BJ (cell line): ENCODE results near the gene DLGAP1. TPM values are rescaled to one million over a fixed set of nuclear protein-coding genes. Genes with fewer than 3 reads are reported as not detected.
"Not testable (repeated sequence)": the region's sequence is repeated elsewhere in the genome, so short reads cannot be mapped to it uniquely, and the experiment has no call there.

Experiments
- CTCF ChIA-PET: fragments of 350-600 bp; formaldehyde crosslinking; extraction: SDS; loops from one replicate; lab custom pipeline; 2021; ENCODE audit warnings: antibody characterized with exemption, inconsistent platforms; lab: Yijun Ruan, JAX
- POLR2A ChIA-PET: fragments of 300-600 bp; sonication (Branson Sonifier 250); formaldehyde crosslinking; extraction: SDS; loops from one replicate; lab custom pipeline; 2021; ENCODE audit warnings: antibody characterized with exemption; lab: Charles Lee
- DNase-seq: peaks from one replicate; pipeline ENCODE4 v3.0.0-alpha.2; 2011; ENCODE audit warnings: low read depth
- H3K27me3 ChIP-seq: 2 replicates; pipeline ENCODE4 v1.6.0; 2011; ENCODE audit warnings: low read length; ENCODE audit not compliant: control insufficient read depth, insufficient read depth
- H3K36me3 ChIP-seq: 2 replicates; pipeline ENCODE4 v1.5.1; 2011; ENCODE audit warnings: low read length; ENCODE audit not compliant: control insufficient read depth, insufficient read depth
- H3K4me3 ChIP-seq: 2 replicates; pipeline ENCODE4 v1.5.1; 2011; ENCODE audit warnings: low read depth, mild to moderate bottlenecking, control low read depth, low read length
- polyA plus RNA-seq: library from polyadenylated mRNA; depleted of rRNA; stranded (reverse); fragments of >200 nt; gene quantifications from 2 replicates; pipeline ENCODE4 v1.2.3, GENCODE V29; 2011
- TF ChIP-seq, protein P1 (sequence below): IDR thresholded peaks from 2 replicates; pipeline ENCODE4 v1.5.1; 2011; ENCODE audit warnings: low read depth, mild to moderate bottlenecking, control low read depth, inconsistent platforms, low read length, moderate library complexity; ENCODE audit not compliant: insufficient read depth

The DLGAP1 gene
- polyA plus RNA-seq, 1 experiment: 0.02 TPM

DNA sequence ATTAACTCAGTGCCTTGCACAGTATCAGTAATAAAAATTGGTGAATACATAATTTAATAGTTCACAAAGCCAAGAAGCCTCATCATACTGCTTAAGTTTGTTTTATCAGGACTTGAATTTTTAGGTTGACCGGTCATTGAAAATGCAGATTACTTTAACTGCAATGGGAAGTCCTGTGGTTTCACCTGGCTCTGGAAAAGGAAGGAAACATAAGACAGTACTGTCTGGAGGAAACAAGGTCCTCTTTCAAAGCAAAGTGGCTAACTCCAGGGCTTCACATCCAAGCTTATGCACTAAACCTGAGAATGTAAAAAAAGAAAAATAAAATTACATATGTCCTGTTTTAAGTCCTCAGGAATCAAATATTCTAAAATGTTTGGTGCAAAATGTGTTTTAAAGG, 119.7 kb downstream of the DLGAP1 start:
- Histone ChIP-seq H3K36me3 (no peaks in the 10 kb centered on the region), H3K27me3 (no peaks in the 10 kb centered on the region), H3K4me3 (no peak overlapping the region)
- no peak for DNase-seq
- ChIA-PET CTCF (no interaction called here), POLR2A (no interaction called here)
- TF ChIP-seq, protein P1, sequence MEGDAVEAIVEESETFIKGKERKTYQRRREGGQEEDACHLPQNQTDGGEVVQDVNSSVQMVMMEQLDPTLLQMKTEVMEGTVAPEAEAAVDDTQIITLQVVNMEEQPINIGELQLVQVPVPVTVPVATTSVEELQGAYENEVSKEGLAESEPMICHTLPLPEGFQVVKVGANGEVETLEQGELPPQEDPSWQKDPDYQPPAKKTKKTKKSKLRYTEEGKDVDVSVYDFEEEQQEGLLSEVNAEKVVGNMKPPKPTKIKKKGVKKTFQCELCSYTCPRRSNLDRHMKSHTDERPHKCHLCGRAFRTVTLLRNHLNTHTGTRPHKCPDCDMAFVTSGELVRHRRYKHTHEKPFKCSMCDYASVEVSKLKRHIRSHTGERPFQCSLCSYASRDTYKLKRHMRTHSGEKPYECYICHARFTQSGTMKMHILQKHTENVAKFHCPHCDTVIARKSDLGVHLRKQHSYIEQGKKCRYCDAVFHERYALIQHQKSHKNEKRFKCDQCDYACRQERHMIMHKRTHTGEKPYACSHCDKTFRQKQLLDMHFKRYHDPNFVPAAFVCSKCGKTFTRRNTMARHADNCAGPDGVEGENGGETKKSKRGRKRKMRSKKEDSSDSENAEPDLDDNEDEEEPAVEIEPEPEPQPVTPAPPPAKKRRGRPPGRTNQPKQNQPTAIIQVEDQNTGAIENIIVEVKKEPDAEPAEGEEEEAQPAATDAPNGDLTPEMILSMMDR: no peak

DNA sequence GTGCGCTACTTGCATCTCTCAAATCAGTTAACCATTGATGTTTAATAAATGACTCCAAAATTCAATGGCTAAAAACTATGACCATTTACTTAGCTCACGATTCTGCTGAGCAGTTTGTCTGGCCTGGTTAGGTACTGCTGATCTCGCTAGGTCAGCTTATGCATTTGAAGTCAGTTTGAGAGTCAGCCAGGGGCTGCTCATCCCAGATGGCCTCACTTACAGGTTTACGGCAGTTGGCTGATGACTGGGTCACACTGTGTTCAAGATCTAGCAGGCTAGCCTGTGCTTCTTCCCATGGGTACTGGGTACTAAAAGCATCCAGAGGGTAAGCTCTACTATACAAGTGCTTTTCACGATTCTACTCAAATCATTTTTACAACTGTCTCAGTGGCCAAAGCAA, 122.1 kb downstream of the DLGAP1 start:
- ChIA-PET POLR2A (no interaction called here), CTCF (no interaction called here)
- no peak for DNase-seq
- Histone ChIP-seq H3K4me3 (no peak overlapping the region), H3K27me3 (no peaks in the 10 kb centered on the region), H3K36me3 (no peaks in the 10 kb centered on the region)
- TF ChIP-seq, protein P1: no peak

DNA sequence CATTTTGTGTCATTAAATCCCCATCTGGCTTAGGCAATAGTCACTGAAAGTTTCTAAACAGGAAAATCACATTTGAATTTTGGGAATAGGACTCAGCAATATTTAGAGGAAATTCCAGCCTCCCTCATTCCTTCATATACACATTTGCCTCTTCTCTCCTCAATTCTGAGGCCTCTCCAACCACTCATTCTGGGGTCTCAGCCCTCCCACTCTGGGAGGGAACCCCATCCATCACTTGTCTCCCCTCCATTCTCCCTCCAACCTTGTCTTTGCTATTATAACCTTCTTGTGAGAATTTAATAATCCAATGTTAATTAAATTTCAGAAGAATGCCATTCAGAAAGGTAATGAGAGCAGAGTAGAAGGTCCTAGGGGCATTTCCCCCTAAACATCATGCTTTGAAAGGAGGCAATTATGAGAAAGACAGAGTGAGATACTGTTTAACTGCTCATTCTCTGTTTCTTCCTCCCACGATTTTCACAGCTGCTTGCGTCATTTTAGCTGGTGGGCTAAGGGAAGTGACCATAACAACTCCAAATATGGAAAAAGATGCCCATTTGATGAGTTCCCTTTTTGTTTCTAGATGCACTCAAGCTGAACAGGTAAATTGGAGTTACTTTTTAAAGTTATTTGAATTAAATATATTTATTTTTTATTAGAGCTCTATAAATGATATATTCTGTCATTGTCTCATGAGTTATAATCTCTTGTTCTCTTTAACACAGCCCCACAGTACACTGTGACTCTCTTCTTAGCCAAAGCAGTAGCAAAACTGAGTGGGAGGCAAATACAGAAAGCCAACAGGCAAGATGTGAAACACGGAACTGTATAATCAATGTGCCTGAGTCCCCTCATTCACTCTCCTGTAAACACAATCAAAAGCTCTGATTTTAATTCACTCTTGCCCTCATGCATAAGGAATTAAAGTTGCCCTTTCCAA, 135.1 kb downstream of the DLGAP1 start:
- H3K36me3 ChIP-seq: no peaks in the 10 kb centered on the region
- no peak for DNase-seq
- ChIA-PET CTCF (no interaction called here), POLR2A (no interaction called here)
- no peaks in the 10 kb centered on the region for H3K27me3 ChIP-seq
- no peak overlapping the region for H3K4me3 ChIP-seq
- TF ChIP-seq, protein P1: no peak

DNA sequence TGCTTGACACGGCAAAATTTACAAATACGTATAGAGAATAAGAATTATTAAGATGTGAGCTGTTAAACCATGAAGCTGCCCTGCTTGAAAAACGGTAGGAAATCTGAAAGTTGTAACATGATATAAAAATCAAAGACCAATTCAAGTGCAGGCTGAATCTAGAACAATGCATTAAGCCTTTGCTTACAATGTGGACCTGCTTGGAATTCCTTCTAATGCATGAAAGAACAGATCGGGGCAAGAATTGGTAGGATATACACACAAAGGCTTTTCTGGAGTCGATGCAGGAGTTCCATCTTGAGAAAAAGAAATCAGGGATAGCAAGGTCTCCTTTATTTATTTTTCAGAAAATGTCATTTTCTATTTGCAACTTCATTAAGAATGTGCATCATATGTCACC, 136.8 kb downstream of the DLGAP1 start:
- no peaks in the 10 kb centered on the region for H3K27me3 ChIP-seq
- no peak overlapping the region for H3K4me3 ChIP-seq
- TF ChIP-seq, protein P1: no peak
- no peaks in the 10 kb centered on the region for H3K36me3 ChIP-seq
- POLR2A ChIA-PET: no interaction called here
- no peak for DNase-seq
- CTCF ChIA-PET: no interaction called here

DNA sequence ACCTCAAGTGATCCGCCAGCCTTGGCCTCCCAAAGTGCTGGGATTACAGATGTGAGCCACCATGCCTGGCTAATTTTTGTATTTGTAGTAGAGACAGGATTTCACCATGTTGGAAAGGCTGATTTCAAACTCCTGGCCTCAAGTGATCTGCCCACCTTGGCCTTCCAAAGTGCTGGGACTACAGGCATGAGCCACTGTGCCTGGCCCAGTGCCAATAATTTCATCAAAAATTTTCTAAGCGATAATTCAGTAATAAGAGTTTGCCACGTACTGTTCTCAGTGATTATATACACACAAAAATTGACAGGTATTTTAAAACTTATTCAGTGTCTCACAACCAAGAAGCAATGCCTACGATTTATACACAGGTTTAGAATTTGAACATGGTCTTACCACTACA, 143.2 kb downstream of the DLGAP1 start:
- DNase-seq, H3K27me3 ChIP-seq, CTCF ChIA-PET, H3K36me3 ChIP-seq, POLR2A ChIA-PET, H3K4me3 ChIP-seq: not testable (repeated sequence)
